K562 (cell line): ENCODE data around the gene BCAS4. TPM values are rescaled to one million over a fixed set of nuclear protein-coding genes. Genes with fewer than 3 reads are reported as not detected.

Source experiments
- ATAC-seq: fragments of 200-7000 bp; cut with Tn5 transposase; 3 replicates; pipeline ENCODE4 v1.9.1; 2020; ENCODE audit warnings: moderate library complexity
- BruUV-seq: library from RNA; stranded (reverse); fragments of 400-500 nt; replicated peaks from 2 replicates; lab custom pipeline; 2021; lab: Mats Ljungman, UMichigan
- CTCF ChIA-PET: fragments of 300-600 bp; formaldehyde crosslinking; extraction: SDS; loops from one replicate; lab custom pipeline; 2021; ENCODE audit warnings: low intra/inter-chr PET ratio; lab: Yijun Ruan, JAX
- POLR2A ChIA-PET: fragments of 300-600, 350-650 bp; sonication (Branson Sonifier 250); formaldehyde crosslinking; extraction: SDS; loops from one replicate; lab custom pipeline; 2021; ENCODE audit warnings: antibody characterized with exemption, inconsistent platforms; lab: Yijun Ruan, JAX
- DNase-seq, 4 experiments: peaks; one replicate each; pipeline versions ENCODE4 v3.0.0 to v3.0.0-alpha.2; 2011 to 2018; ENCODE audit warnings: low spot score in 3 of 4, mixed read lengths in 3 of 4; ENCODE audit errors: extremely low read depth in 1 of 4
- FAIRE-seq: peaks from 2 replicates; lab custom pipeline; 2011; peaks lifted over from hg19 to GRCh38; lab: Jason Lieb, UNC
- H2AFZ ChIP-seq: 2 replicates; pipeline ENCODE4 v1.6.0; 2011; ENCODE audit warnings: low read depth, low read length, control low read depth, inconsistent platforms
- H3K27ac ChIP-seq: fragments of 200-600 bp; 3 replicates; pipeline ENCODE4 v1.8.0; 2011; ENCODE audit warnings: low read depth, mild to moderate bottlenecking, control low read depth, inconsistent platforms, low read length, moderate library complexity, mixed read lengths; ENCODE audit errors: extremely low read depth
- H3K27me3 ChIP-seq, 2 experiments: fragments of 300-600 bp in 1 of 2; 2 replicates in 1 of 2; 3 replicates in 1 of 2; pipeline versions ENCODE4 v1.6.0 to v1.8.0; 2011; ENCODE audit warnings: inconsistent platforms in 2 of 2, low read length in 2 of 2, mild to moderate bottlenecking in 1 of 2, mixed read lengths in 1 of 2, moderate library complexity in 1 of 2; ENCODE audit not compliant: control insufficient read depth in 2 of 2, insufficient read depth in 2 of 2
- H3K36me3 ChIP-seq: fragments of 300-600 bp; 3 replicates; pipeline ENCODE4 v1.8.0; 2011; ENCODE audit warnings: mild to moderate bottlenecking, low read length, inconsistent platforms; ENCODE audit not compliant: control insufficient read depth, insufficient read depth
- H3K4me1 ChIP-seq, 2 experiments: fragments of 200-600 bp in 1 of 2; replicated peaks in 1 of 2; 2 replicates in 1 of 2; 3 replicates in 1 of 2; pipeline versions ENCODE4 v1.5.1 to v1.8.0; 2011; ENCODE audit warnings: inconsistent platforms in 2 of 2, low read length in 2 of 2, mild to moderate bottlenecking in 1 of 2, mixed read lengths in 1 of 2, moderate library complexity in 1 of 2; ENCODE audit not compliant: control insufficient read depth in 2 of 2, insufficient read depth in 2 of 2
- H3K4me2 ChIP-seq: 2 replicates; pipeline ENCODE4 v1.6.1; 2011; ENCODE audit warnings: low read length, control low read depth, inconsistent platforms, mixed read lengths; ENCODE audit not compliant: insufficient read depth
- H3K4me3 ChIP-seq: fragments of 200-600 bp; sonication (generic), shearing (Covaris generic); 2 replicates; pipeline ENCODE4 v1.5.1; 2016; ENCODE audit warnings: control low read depth, inconsistent platforms
- H3K79me2 ChIP-seq: fragments of 200-600 bp; 3 replicates; pipeline ENCODE4 v1.8.0; 2011; ENCODE audit warnings: low read length, inconsistent platforms; ENCODE audit not compliant: control insufficient read depth, insufficient read depth
- H3K9ac ChIP-seq, 2 experiments: 2 replicates each; pipeline versions ENCODE4 v1.6.0 to v1.6.1; 2011; ENCODE audit warnings: low read depth in 2 of 2, low read length in 2 of 2, control low read depth in 1 of 2, inconsistent platforms in 1 of 2, mild to moderate bottlenecking in 1 of 2, mixed read lengths in 1 of 2; ENCODE audit not compliant: insufficient read depth in 1 of 2
- H3K9me1 ChIP-seq: one replicate; pipeline ENCODE4 v1.6.0; 2011; ENCODE audit warnings: inconsistent platforms, mild to moderate bottlenecking, low read length, moderate library complexity; ENCODE audit not compliant: control insufficient read depth, insufficient read depth
- H3K9me3 ChIP-seq: replicated peaks from 2 replicates; pipeline ENCODE4 v1.5.1; 2011; ENCODE audit warnings: low read depth, low read length, inconsistent platforms; ENCODE audit not compliant: control insufficient read depth, insufficient read depth
- H4K20me1 ChIP-seq: replicated peaks from 2 replicates; pipeline ENCODE4 v1.6.1; 2011; ENCODE audit warnings: low read length, inconsistent platforms, mixed read lengths; ENCODE audit not compliant: control insufficient read depth, insufficient read depth
- ARID1B ChIP-seq: fragments of 450-650 bp; IDR thresholded peaks from 2 replicates; pipeline ENCODE4 v1.6.1; 2016; ENCODE audit warnings: antibody characterized with exemption, mild to moderate bottlenecking, inconsistent platforms
- BACH1 ChIP-seq: fragments of 200-800 bp; sonication (Bioruptor generic); IDR thresholded peaks from 2 replicates; pipeline ENCODE4 v1.6.1; 2016; ENCODE audit warnings: missing genetic modification characterization, missing compliant biosample characterization
- C11orf30 ChIP-seq: fragments of 450-650 bp; IDR thresholded peaks from 2 replicates; pipeline ENCODE4 v1.6.1; 2016; ENCODE audit warnings: low read depth, mild to moderate bottlenecking
- CBFA2T2 ChIP-seq: fragments of 450-650 bp; conservative IDR thresholded peaks from 2 replicates; pipeline ENCODE4 v1.6.1; 2017; ENCODE audit warnings: mild to moderate bottlenecking
- CBFA2T3 ChIP-seq: fragments of 450-650 bp; IDR thresholded peaks from 2 replicates; pipeline ENCODE4 v1.6.1; 2017
- CTBP1 ChIP-seq: fragments of 450-650 bp; IDR thresholded peaks from 2 replicates; pipeline ENCODE4 v1.6.1; 2016; ENCODE audit warnings: borderline replicate concordance
- DPF2 ChIP-seq: fragments of 450-650 bp; IDR thresholded peaks from 2 replicates; pipeline ENCODE4 v1.6.1; 2016
- EP300 ChIP-seq: IDR thresholded peaks from 2 replicates; pipeline ENCODE4 v1.6.1; 2012; ENCODE audit warnings: low read length, improper control_type of control experiment
- FOXJ3 ChIP-seq: sonication (generic); formaldehyde crosslinking; IDR thresholded peaks from 2 replicates; pipeline ENCODE4 v1.4.0; 2020; ENCODE audit warnings: mild to moderate bottlenecking, missing genetic modification reagents
- GATAD2B ChIP-seq: fragments of 450-650 bp; IDR thresholded peaks from 2 replicates; pipeline ENCODE4 v1.6.1; 2017; ENCODE audit warnings: mild to moderate bottlenecking, borderline replicate concordance
- HMG20B ChIP-seq: fragments of 250-450 bp; sonication (Bioruptor Pico); IDR thresholded peaks from 2 replicates; pipeline ENCODE4 v1.5.0; 2021; ENCODE audit warnings: mild to moderate bottlenecking
- MEF2D ChIP-seq: conservative IDR thresholded peaks from 2 replicates; pipeline ENCODE4 v1.6.1; 2016; ENCODE audit warnings: low read depth, missing genetic modification characterization, missing compliant biosample characterization
- RCOR1 ChIP-seq, 2 experiments: IDR thresholded peaks; 2 replicates each; pipeline ENCODE4 v1.6.1; 2012; ENCODE audit warnings: low read depth in 2 of 2, low read length in 2 of 2, borderline replicate concordance in 1 of 2, improper control_type of control experiment in 1 of 2
- SMARCE1 ChIP-seq: fragments of 450-650 bp; IDR thresholded peaks from 2 replicates; pipeline ENCODE4 v1.7.1; 2016; ENCODE audit warnings: mild to moderate bottlenecking
- ZC3H8 ChIP-seq: fragments of 450-650 bp; IDR thresholded peaks from 2 replicates; pipeline ENCODE4 v1.6.1; 2017
- ZFP36 ChIP-seq: fragments of 150-350 bp; IDR thresholded peaks from 2 replicates; pipeline ENCODE4 v1.6.1; 2018; ENCODE audit warnings: low read length, low read depth; ENCODE audit not compliant: partially characterized antibody
- WGBS: fragments of 100-300 bp; shearing (Covaris generic); methylation state at CpG from one replicate; pipeline ENCODE4 v1.1.6; 2016; ENCODE audit warnings: low coverage, mixed read lengths; ENCODE audit not compliant: insufficient coverage; ENCODE audit errors: missing lambda C conversion rate; 5-methylcytosine and 5-hydroxymethylcytosine counted together
- in situ Hi-C: fragments of 300-500 bp; cut with MboI; formaldehyde crosslinking; loops from 4 replicates; pipeline ENCODE4 v1.15.0; 2018; ENCODE audit warnings: inconsistent platforms, mixed read lengths
- intact Hi-C: fragments of 100-400 bp; cut with micrococcal nuclease; formaldehyde crosslinking; loops from 2 replicates; pipeline ENCODE4 v1.14.2; 2022
- polyA plus RNA-seq, 8 experiments: library from polyadenylated mRNA; depleted of rRNA in 4 of 8; stranded (reverse) in 5 of 8; unstranded in 3 of 8; fragments of >200 nt; fragmentation: Nextera tagmentation in 2 of 8; fragmentation: Illumina TruSeq in 1 of 8; extraction: Ambion mirVana in 2 of 8; extraction: Trizol in 1 of 8; gene quantifications; 2 replicates each; pipeline versions ENCODE4 v1.2.1 to v1.2.3, GENCODE V29; 2011 to 2014; ENCODE audit warnings: inconsistent platforms in 1 of 8, missing spikeins in 1 of 8
- total RNA-seq, 7 experiments: library from RNA; depleted of rRNA in 6 of 7; stranded (reverse); fragments of >200 nt in 6 of 7; fragmentation: Illumina TruSeq in 2 of 7; extraction: Trizol in 2 of 7; gene quantifications; 2 replicates each; pipeline versions ENCODE4 v1.2.1 to v1.2.3, GENCODE V29; 2011 to 2021; ENCODE audit warnings: low replicate concordance in 1 of 7
- TF ChIP-seq, protein P1 (sequence below): fragments of 450-650 bp; formaldehyde crosslinking; IDR thresholded peaks from 2 replicates; pipeline ENCODE4 v1.4.0; 2022; ENCODE audit warnings: missing genetic modification characterization
- TF ChIP-seq, protein P2 (sequence below): sonication (generic); formaldehyde crosslinking; IDR thresholded peaks from 2 replicates; pipeline ENCODE4 v1.5.0; 2020; ENCODE audit warnings: missing genetic modification reagents
- TF ChIP-seq, protein P3 (sequence below): fragments of 450-650 bp; IDR thresholded peaks from 2 replicates; pipeline ENCODE4 v1.6.1; 2016; ENCODE audit warnings: borderline replicate concordance
- TF ChIP-seq, protein P4 (sequence below): sonication (generic); formaldehyde crosslinking; IDR thresholded peaks from 2 replicates; pipeline ENCODE4 v1.8.1; 2023; ENCODE audit warnings: mild to moderate bottlenecking, missing genetic modification reagents

The BCAS4 gene
- total and polyA plus RNA-seq, 9 of the 15 experiments (the other 6 are each of a cell fraction or from before 2014, with no cell fraction given), result 0.15 to 2.3 (median 0.47) TPM

DNA sequence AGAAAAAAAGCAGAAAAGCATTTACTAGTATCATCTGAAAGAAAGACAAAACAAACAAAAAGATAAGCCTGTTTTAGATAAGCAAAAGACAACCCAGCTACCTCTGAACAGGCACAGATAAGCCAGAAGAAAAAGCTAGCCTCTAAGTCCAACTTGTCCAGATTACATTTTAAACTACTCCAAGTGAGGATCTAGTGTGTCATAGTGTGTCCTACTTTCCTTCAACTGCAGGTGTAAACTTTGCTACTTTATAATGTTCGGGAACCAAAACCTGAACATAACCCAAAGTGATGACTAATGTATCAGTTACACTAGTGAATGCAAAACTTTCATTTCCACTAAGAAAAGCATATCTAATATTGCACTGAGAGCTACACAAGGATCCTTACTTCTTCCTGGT lies 116.9 kb downstream of the BCAS4 start:
- ATAC-seq, result no peak
- Histone ChIP-seq H3K9ac (no peak overlapping the region), H2AFZ (no peak overlapping the region), H3K27ac (no peak overlapping the region), H3K4me1 (peaks cover 7 to 37% of the 10 kb centered on the region in 2 experiments), H3K9me1 (no peaks in the 10 kb centered on the region), H3K27me3 (no peaks in the 10 kb centered on the region), H3K79me2 (peaks cover 97% of the 10 kb centered on the region), H3K36me3 (peaks cover 71% of the 10 kb centered on the region), H4K20me1 (peaks cover 45% of the 10 kb centered on the region), H3K4me3 (no peak overlapping the region), H3K4me2 (no peak overlapping the region), H3K9me3 (no peaks in the 10 kb centered on the region)
- no TSS peak for BruUV-seq
- DNase-seq, result no peak
- ChIA-PET POLR2A (interaction anchor here (0.7 to 2.7 kb wide), 8 partner anchors 9 to 27 kb away, joined by 3 to 22 read pairs (median 4); partner anchors contain the start of gene ADNP), CTCF (no interaction called here)
- WGBS, result 33% methylated on average over 1 of the region's 1 CpG
- FAIRE-seq, result no peak
- in situ Hi-C loops (no loop called here), intact Hi-C loops (no loop called here)
- TF ChIP-seq BACH1 (tag) (no peak), ZC3H8 (no peak), CTBP1 (peak; percentile 23; the same call in 1 of the 2 replicates), SMARCE1 (peak; percentile 54; the same call in 1 of the 2 replicates), ZFP36 (no peak), FOXJ3 (CRISPR knock-in tag) (no peak), CBFA2T3 (peak; percentile 79), HMG20B (CRISPR knock-in tag) (no peak), DPF2 (peak; percentile 80), CBFA2T2 (peak; percentile 52), RCOR1 (IDR thresholded peaks at IDR 0.05; ENCODE audit: borderline replicate concordance in 1 of 2, low read depth in 2 of 2, low read length in 2 of 2) (peak in 1 of 2 experiments; percentile 75; a peak in 1 of 4 replicates), EP300 (peak; percentile 44; the same call in 1 of the 2 replicates), C11orf30 (no peak), ARID1B (peak; percentile 82), MEF2D (no peak), GATAD2B (no peak)
- TF ChIP-seq, protein P1, sequence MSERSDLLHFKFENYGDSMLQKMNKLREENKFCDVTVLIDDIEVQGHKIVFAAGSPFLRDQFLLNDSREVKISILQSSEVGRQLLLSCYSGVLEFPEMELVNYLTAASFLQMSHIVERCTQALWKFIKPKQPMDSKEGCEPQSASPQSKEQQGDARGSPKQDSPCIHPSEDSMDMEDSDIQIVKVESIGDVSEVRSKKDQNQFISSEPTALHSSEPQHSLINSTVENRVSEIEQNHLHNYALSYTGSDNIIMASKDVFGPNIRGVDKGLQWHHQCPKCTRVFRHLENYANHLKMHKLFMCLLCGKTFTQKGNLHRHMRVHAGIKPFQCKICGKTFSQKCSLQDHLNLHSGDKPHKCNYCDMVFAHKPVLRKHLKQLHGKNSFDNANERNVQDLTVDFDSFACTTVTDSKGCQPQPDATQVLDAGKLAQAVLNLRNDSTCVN (CRISPR knock-in tag), result no peak
- TF ChIP-seq, protein P2, sequence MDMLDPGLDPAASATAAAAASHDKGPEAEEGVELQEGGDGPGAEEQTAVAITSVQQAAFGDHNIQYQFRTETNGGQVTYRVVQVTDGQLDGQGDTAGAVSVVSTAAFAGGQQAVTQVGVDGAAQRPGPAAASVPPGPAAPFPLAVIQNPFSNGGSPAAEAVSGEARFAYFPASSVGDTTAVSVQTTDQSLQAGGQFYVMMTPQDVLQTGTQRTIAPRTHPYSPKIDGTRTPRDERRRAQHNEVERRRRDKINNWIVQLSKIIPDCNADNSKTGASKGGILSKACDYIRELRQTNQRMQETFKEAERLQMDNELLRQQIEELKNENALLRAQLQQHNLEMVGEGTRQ, result no peak
- TF ChIP-seq, protein P3, sequence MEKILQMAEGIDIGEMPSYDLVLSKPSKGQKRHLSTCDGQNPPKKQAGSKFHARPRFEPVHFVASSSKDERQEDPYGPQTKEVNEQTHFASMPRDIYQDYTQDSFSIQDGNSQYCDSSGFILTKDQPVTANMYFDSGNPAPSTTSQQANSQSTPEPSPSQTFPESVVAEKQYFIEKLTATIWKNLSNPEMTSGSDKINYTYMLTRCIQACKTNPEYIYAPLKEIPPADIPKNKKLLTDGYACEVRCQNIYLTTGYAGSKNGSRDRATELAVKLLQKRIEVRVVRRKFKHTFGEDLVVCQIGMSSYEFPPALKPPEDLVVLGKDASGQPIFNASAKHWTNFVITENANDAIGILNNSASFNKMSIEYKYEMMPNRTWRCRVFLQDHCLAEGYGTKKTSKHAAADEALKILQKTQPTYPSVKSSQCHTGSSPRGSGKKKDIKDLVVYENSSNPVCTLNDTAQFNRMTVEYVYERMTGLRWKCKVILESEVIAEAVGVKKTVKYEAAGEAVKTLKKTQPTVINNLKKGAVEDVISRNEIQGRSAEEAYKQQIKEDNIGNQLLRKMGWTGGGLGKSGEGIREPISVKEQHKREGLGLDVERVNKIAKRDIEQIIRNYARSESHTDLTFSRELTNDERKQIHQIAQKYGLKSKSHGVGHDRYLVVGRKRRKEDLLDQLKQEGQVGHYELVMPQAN, result no peak
- TF ChIP-seq, protein P4, sequence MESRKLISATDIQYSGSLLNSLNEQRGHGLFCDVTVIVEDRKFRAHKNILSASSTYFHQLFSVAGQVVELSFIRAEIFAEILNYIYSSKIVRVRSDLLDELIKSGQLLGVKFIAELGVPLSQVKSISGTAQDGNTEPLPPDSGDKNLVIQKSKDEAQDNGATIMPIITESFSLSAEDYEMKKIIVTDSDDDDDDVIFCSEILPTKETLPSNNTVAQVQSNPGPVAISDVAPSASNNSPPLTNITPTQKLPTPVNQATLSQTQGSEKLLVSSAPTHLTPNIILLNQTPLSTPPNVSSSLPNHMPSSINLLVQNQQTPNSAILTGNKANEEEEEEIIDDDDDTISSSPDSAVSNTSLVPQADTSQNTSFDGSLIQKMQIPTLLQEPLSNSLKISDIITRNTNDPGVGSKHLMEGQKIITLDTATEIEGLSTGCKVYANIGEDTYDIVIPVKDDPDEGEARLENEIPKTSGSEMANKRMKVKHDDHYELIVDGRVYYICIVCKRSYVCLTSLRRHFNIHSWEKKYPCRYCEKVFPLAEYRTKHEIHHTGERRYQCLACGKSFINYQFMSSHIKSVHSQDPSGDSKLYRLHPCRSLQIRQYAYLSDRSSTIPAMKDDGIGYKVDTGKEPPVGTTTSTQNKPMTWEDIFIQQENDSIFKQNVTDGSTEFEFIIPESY (CRISPR knock-in tag), result no peak
